ENCODE measurements around the gene SKAP1.

SKAP1 gene

DNA sequence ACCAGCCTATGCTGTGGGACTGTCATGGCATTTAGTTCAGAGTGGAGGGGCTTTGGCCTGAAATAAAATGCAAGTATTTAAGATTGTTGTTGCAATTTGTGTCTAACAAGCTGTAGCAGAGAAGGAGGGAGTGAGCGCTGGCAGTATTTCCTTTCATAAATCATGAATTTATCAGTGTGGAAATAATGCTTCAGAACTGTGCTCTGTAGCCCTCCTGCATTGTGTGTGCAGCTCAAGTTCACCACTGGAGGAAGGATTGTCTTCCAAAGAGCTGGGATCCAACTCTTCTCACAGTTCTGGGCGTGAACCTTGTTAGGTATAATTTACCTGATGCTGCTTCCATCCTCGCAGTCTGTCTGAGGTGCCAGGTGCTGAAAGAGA, 307.4 kb downstream of the SKAP1 start:
- Histone ChIP-seq H2AFZ (ENCODE audit: low read depth, low read length) (no peak overlapping the region), H3K36me3 (replicated peaks; ENCODE audit: low read depth, low read length) (peaks cover 68% of the 10 kb centered on the region), H4K20me1 (ENCODE audit: insufficient read depth, low read length) (no peaks in the 10 kb centered on the region; the same call in 1 of the 2 replicates), H3K9me3 (ENCODE audit: insufficient read depth, low read length) (no peaks in the 10 kb centered on the region), H3K27ac (ENCODE audit: low read length) (no peak overlapping the region), H3K4me1 (ENCODE audit: low read length) (no peaks in the 10 kb centered on the region), H3K9ac (ENCODE audit: low read length) (no peak overlapping the region), H3K4me2 (ENCODE audit: low read length) (no peak overlapping the region), H3K27me3 (ENCODE audit: low read depth, low read length) (no peaks in the 10 kb centered on the region), H3K4me3 (ENCODE audit: low read length) (no peak overlapping the region), H3K79me2 (ENCODE audit: low read length) (peaks cover 8% of the 10 kb centered on the region)
- TF ChIP-seq CTCF (IDR thresholded peaks at IDR 0.05; ENCODE audit: low read depth, low read length), result no peak
- no peak for TF ChIP-seq EZH2phosphoT487 (IDR thresholded peaks at IDR 0.05; ENCODE audit: low read depth)

- H3K27ac ChIP-seq (ENCODE audit: low read length), result no peak overlapping the region
Measured at GRCh38 chr17:48121923-48122664, 307.9 kb downstream of the SKAP1 start.

GRCh38 chr17:48113201-48113676, 316.8 kb downstream of the SKAP1 start:
- Histone ChIP-seq H4K20me1 (ENCODE audit: insufficient read depth, low read length) (no peaks in the 10 kb centered on the region), H3K4me2 (ENCODE audit: low read length) (peak overlapping the region; percentile 71), H3K4me3 (ENCODE audit: low read length) (peak overlapping the region; percentile 95), H3K27ac (ENCODE audit: low read length) (peak overlapping the region; percentile 93), H3K36me3 (replicated peaks; ENCODE audit: low read depth, low read length) (peaks cover 25% of the 10 kb centered on the region), H3K79me2 (ENCODE audit: low read length) (peaks cover 92% of the 10 kb centered on the region), H2AFZ (ENCODE audit: low read depth, low read length) (no peak overlapping the region), H3K9me3 (ENCODE audit: insufficient read depth, low read length) (no peaks in the 10 kb centered on the region), H3K4me1 (ENCODE audit: low read length) (peaks cover 44% of the 10 kb centered on the region), H3K27me3 (ENCODE audit: low read depth, low read length) (no peaks in the 10 kb centered on the region), H3K9ac (ENCODE audit: low read length) (peak overlapping the region; percentile 98)
- no peak for TF ChIP-seq EZH2phosphoT487 (IDR thresholded peaks at IDR 0.05; ENCODE audit: low read depth)
- TF ChIP-seq CTCF (IDR thresholded peaks at IDR 0.05; ENCODE audit: low read depth, low read length), result no peak

More at GRCh38 chr17:48121923-48122664, 307.9 kb downstream of the SKAP1 start:
- H3K9me3 ChIP-seq (ENCODE audit: insufficient read depth, low read length), result no peaks in the 10 kb centered on the region
- peaks cover 64% of the 10 kb centered on the region for H3K36me3 ChIP-seq (replicated peaks; ENCODE audit: low read depth, low read length)
- no peak overlapping the region for H3K4me3 ChIP-seq (ENCODE audit: low read length)
- no peak overlapping the region for H3K4me2 ChIP-seq (ENCODE audit: low read length)
- TF ChIP-seq EZH2phosphoT487 (IDR thresholded peaks at IDR 0.05; ENCODE audit: low read depth), result no peak
- TF ChIP-seq CTCF (IDR thresholded peaks at IDR 0.05; ENCODE audit: low read depth, low read length), result no peak
- no peak overlapping the region for H2AFZ ChIP-seq (ENCODE audit: low read depth, low read length)
- H4K20me1 ChIP-seq (ENCODE audit: insufficient read depth, low read length), result no peaks in the 10 kb centered on the region; the same call in 1 of the 2 replicates
- H3K27me3 ChIP-seq (ENCODE audit: low read depth, low read length), result no peaks in the 10 kb centered on the region
- no peaks in the 10 kb centered on the region for H3K4me1 ChIP-seq (ENCODE audit: low read length)
- peaks cover 12% of the 10 kb centered on the region for H3K79me2 ChIP-seq (ENCODE audit: low read length)
- no peak overlapping the region for H3K9ac ChIP-seq (ENCODE audit: low read length)

DNA sequence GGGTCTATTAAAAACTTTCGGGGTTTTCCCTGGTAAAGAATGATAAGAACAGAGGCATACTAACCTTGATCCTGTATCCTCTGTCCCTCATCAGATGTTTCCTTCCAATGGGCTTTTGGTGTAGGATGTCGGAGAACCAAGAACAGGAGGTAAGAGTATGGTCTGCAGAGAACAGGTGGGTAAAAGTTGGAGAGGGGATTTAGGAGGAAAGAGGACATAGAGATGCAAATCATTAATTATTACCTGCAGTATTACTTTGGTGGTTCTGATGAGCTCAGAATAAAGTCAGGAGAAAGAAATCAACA, 318.1 kb downstream of the SKAP1 start:
- H3K4me3 ChIP-seq (ENCODE audit: low read length), result peak overlapping the region; percentile 95

More for the DNA sequence above, 318.1 kb downstream of the SKAP1 start:
- peak overlapping the region; percentile 93 for H3K27ac ChIP-seq (ENCODE audit: low read length)
- no peak overlapping the region for H2AFZ ChIP-seq (ENCODE audit: low read depth, low read length)
- H3K27me3 ChIP-seq (ENCODE audit: low read depth, low read length), result no peaks in the 10 kb centered on the region
- H3K9ac ChIP-seq (ENCODE audit: low read length), result peak overlapping the region; percentile 98
- peaks cover 18% of the 10 kb centered on the region for H3K36me3 ChIP-seq (replicated peaks; ENCODE audit: low read depth, low read length)
- no peak for TF ChIP-seq CTCF (IDR thresholded peaks at IDR 0.05; ENCODE audit: low read depth, low read length)
- no peak for TF ChIP-seq EZH2phosphoT487 (IDR thresholded peaks at IDR 0.05; ENCODE audit: low read depth)
- H3K4me2 ChIP-seq (ENCODE audit: low read length), result peak overlapping the region; percentile 71
- peaks cover 89% of the 10 kb centered on the region for H3K79me2 ChIP-seq (ENCODE audit: low read length)
- peaks cover 46% of the 10 kb centered on the region for H3K4me1 ChIP-seq (ENCODE audit: low read length)
- H4K20me1 ChIP-seq (ENCODE audit: insufficient read depth, low read length), result no peaks in the 10 kb centered on the region
- H3K9me3 ChIP-seq (ENCODE audit: insufficient read depth, low read length), result no peaks in the 10 kb centered on the region
